ENCODE data around the gene TRNAU1AP.

GRCh38 chr1:28601696-28602095 is 48.8 kb downstream of the TRNAU1AP start:
- TF ChIP-seq, protein P1, sequence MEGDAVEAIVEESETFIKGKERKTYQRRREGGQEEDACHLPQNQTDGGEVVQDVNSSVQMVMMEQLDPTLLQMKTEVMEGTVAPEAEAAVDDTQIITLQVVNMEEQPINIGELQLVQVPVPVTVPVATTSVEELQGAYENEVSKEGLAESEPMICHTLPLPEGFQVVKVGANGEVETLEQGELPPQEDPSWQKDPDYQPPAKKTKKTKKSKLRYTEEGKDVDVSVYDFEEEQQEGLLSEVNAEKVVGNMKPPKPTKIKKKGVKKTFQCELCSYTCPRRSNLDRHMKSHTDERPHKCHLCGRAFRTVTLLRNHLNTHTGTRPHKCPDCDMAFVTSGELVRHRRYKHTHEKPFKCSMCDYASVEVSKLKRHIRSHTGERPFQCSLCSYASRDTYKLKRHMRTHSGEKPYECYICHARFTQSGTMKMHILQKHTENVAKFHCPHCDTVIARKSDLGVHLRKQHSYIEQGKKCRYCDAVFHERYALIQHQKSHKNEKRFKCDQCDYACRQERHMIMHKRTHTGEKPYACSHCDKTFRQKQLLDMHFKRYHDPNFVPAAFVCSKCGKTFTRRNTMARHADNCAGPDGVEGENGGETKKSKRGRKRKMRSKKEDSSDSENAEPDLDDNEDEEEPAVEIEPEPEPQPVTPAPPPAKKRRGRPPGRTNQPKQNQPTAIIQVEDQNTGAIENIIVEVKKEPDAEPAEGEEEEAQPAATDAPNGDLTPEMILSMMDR (IDR thresholded peaks at IDR 0.05) = no peak
- TF ChIP-seq POLR2A (IDR thresholded peaks at IDR 0.05) = no peak
